Smooth muscle cell (in vitro differentiated cells): Measurements from ENCODE around the gene TACC3. TPM values are rescaled to one million over a fixed set of nuclear protein-coding genes. Genes with fewer than 3 reads are reported as not detected.
A peak's percentile ranks its signal among the peaks of the same experiment; 100 is the strongest.

Source experiments
- DNase-seq: peaks from one replicate; lab custom pipeline; 2025; ENCODE audit not compliant: unreplicated experiment; lab: John Stamatoyannopoulos, UW
- H2AFZ ChIP-seq: fragments of 200-600 bp; sonication (generic); 2 replicates; pipeline ENCODE4 v1.6.0; 2016; ENCODE audit warnings: antibody characterized with exemption, low read depth, mild to moderate bottlenecking
- H3F3A ChIP-seq: fragments of 200-600 bp; sonication (generic); 2 replicates; pipeline ENCODE4 v1.6.0; 2017; ENCODE audit warnings: antibody characterized with exemption, low read depth
- H3K27ac ChIP-seq: fragments of 200-600 bp; sonication (generic); 2 replicates; pipeline ENCODE4 v1.5.1; 2016; ENCODE audit warnings: low read depth, mild to moderate bottlenecking
- H3K27me3 ChIP-seq: fragments of 200-600 bp; sonication (generic); 2 replicates; pipeline ENCODE4 v1.6.1; 2016; ENCODE audit warnings: low read depth, mild to moderate bottlenecking
- H3K36me3 ChIP-seq: fragments of 200-600 bp; sonication (generic); 2 replicates; pipeline ENCODE4 v1.5.1; 2016; ENCODE audit warnings: low read depth
- H3K4me1 ChIP-seq: fragments of 200-600 bp; sonication (generic); 2 replicates; pipeline ENCODE4 v1.5.1; 2016; ENCODE audit warnings: low read depth
- H3K4me2 ChIP-seq: fragments of 200-600 bp; sonication (generic); 2 replicates; pipeline ENCODE4 v1.6.0; 2016; ENCODE audit warnings: mild to moderate bottlenecking
- H3K4me3 ChIP-seq: fragments of 200-600 bp; sonication (generic); 2 replicates; pipeline ENCODE4 v1.5.1; 2016; ENCODE audit warnings: mild to moderate bottlenecking
- H3K79me2 ChIP-seq: fragments of 200-600 bp; sonication (generic); 2 replicates; pipeline ENCODE4 v1.6.0; 2016; ENCODE audit warnings: low read depth, mild to moderate bottlenecking
- H3K9ac ChIP-seq: fragments of 200-600 bp; sonication (generic); 2 replicates; pipeline ENCODE4 v1.6.0; 2016; ENCODE audit warnings: low read depth
- H3K9me3 ChIP-seq: fragments of 200-600 bp; sonication (generic); replicated peaks from 2 replicates; pipeline ENCODE4 v1.5.1; 2016; ENCODE audit warnings: low read depth
- H4K20me1 ChIP-seq: fragments of 200-600 bp; sonication (generic); 2 replicates; pipeline ENCODE4 v1.6.0; 2016; ENCODE audit warnings: low read depth
- WGBS: methylation state at CpG from one replicate; pipeline ENCODE4 v1.1.7; 2016; ENCODE audit warnings: low lambda C conversion rate; 5-methylcytosine and 5-hydroxymethylcytosine counted together
- polyA plus RNA-seq: library from polyadenylated mRNA; unstranded; fragments of >200 nt; fragmentation: Nextera tagmentation; extraction: Ambion mirVana; gene quantifications from 2 replicates; pipeline ENCODE4 v1.2.1, GENCODE V29; 2016
- total RNA-seq: library from RNA; depleted of rRNA; stranded (reverse); fragments of >200 nt; gene quantifications from 2 replicates; pipeline ENCODE4 v1.2.3, GENCODE V29; 2014
- TF ChIP-seq, protein P1 (sequence below): fragments of 200-600 bp; sonication (generic); IDR thresholded peaks from 2 replicates; pipeline ENCODE4 v1.5.1; 2017; ENCODE audit warnings: borderline replicate concordance, mild to moderate bottlenecking, antibody characterized with exemption; ENCODE audit not compliant: insufficient read depth, poor library complexity, severe bottlenecking

TACC3 gene
- total and polyA plus RNA-seq, 2 experiments from 2014 or later: 12.5 to 19.4 TPM

DNA sequence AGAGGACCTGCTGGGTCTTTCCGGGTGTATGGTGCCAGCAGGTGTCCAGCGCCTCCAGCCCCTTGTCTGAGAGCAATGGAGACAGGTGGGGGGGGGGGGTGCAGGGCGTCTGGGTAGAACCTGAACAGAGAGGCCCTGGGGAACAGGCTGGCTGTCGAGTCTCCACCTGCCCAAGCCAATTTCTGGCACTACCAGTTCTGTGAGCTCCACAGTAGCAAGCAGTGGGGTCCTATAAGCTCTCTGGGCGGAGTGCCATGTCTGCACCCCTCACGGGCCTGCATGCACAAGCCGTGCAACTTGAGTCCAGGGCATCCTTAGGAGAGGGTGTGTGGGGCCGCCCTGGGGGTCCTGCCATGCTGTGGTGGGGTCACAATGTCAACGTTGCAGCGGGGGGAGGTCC lies 61.7 kb downstream of the TACC3 start:
- Histone ChIP-seq H2AFZ (no peak overlapping the region), H3K9me3 (no peaks in the 10 kb centered on the region), H3F3A (no peaks in the 10 kb centered on the region), H3K4me1 (peaks cover 10% of the 10 kb centered on the region), H4K20me1 (no peaks in the 10 kb centered on the region), H3K27ac (no peak overlapping the region), H3K27me3 (no peaks in the 10 kb centered on the region), H3K4me2 (no peak overlapping the region), H3K79me2 (no peaks in the 10 kb centered on the region), H3K9ac (no peak overlapping the region), H3K36me3 (no peaks in the 10 kb centered on the region), H3K4me3 (no peak overlapping the region)
- no peak for DNase-seq
- WGBS: 85% methylated on average over 9 of the region's 10 CpGs
- TF ChIP-seq, protein P1, sequence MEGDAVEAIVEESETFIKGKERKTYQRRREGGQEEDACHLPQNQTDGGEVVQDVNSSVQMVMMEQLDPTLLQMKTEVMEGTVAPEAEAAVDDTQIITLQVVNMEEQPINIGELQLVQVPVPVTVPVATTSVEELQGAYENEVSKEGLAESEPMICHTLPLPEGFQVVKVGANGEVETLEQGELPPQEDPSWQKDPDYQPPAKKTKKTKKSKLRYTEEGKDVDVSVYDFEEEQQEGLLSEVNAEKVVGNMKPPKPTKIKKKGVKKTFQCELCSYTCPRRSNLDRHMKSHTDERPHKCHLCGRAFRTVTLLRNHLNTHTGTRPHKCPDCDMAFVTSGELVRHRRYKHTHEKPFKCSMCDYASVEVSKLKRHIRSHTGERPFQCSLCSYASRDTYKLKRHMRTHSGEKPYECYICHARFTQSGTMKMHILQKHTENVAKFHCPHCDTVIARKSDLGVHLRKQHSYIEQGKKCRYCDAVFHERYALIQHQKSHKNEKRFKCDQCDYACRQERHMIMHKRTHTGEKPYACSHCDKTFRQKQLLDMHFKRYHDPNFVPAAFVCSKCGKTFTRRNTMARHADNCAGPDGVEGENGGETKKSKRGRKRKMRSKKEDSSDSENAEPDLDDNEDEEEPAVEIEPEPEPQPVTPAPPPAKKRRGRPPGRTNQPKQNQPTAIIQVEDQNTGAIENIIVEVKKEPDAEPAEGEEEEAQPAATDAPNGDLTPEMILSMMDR: no peak

DNA sequence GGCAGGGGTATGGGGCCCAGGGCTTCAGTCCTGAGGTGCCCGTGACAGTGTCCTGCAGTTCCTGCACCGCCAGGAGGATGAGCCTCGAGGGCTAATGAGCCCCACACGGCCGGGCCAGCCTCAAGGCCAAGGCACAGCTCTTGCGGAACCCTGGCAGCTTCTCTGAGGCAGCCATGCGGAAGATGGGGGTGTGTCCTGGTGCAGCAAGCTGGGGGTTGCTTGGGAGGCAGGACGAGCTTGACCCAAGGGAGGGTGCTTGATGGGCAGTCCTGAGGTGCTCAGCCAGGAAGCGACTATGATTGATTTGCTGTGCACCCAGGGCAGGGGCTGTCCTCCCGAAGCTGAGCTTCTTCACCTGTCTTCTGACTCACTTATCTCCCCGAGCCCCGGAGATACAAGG lies 62.6 kb downstream of the TACC3 start:
- Histone ChIP-seq H3K9me3 (no peaks in the 10 kb centered on the region), H3K36me3 (no peaks in the 10 kb centered on the region), H2AFZ (no peak overlapping the region), H3K27me3 (no peaks in the 10 kb centered on the region), H3F3A (no peaks in the 10 kb centered on the region), H3K9ac (no peak overlapping the region), H3K4me1 (peaks cover 4% of the 10 kb centered on the region), H4K20me1 (no peaks in the 10 kb centered on the region), H3K79me2 (no peaks in the 10 kb centered on the region), H3K27ac (no peak overlapping the region), H3K4me3 (no peak overlapping the region), H3K4me2 (no peak overlapping the region)
- DNase-seq: no peak
- 79% methylated on average over 12 of the region's 12 CpGs for WGBS
- TF ChIP-seq, protein P1: no peak

GRCh38 chr4:1784395-1784788 lies 63.1 kb downstream of the TACC3 start:
- H3K9ac ChIP-seq: no peak overlapping the region
- H3K27me3 ChIP-seq: no peaks in the 10 kb centered on the region
- WGBS: 93% methylated on average over 10 of the region's 10 CpGs
- H3K36me3 ChIP-seq: no peaks in the 10 kb centered on the region
- TF ChIP-seq, protein P1: no peak
- H3K4me1 ChIP-seq: peaks cover 4% of the 10 kb centered on the region
- no peaks in the 10 kb centered on the region for H3K79me2 ChIP-seq
- H3K27ac ChIP-seq: no peak overlapping the region
- no peaks in the 10 kb centered on the region for H3K9me3 ChIP-seq
- DNase-seq: no peak
- no peaks in the 10 kb centered on the region for H4K20me1 ChIP-seq
- no peak overlapping the region for H3K4me2 ChIP-seq
- H2AFZ ChIP-seq: no peak overlapping the region
- H3F3A ChIP-seq: no peaks in the 10 kb centered on the region
- H3K4me3 ChIP-seq: no peak overlapping the region

DNA sequence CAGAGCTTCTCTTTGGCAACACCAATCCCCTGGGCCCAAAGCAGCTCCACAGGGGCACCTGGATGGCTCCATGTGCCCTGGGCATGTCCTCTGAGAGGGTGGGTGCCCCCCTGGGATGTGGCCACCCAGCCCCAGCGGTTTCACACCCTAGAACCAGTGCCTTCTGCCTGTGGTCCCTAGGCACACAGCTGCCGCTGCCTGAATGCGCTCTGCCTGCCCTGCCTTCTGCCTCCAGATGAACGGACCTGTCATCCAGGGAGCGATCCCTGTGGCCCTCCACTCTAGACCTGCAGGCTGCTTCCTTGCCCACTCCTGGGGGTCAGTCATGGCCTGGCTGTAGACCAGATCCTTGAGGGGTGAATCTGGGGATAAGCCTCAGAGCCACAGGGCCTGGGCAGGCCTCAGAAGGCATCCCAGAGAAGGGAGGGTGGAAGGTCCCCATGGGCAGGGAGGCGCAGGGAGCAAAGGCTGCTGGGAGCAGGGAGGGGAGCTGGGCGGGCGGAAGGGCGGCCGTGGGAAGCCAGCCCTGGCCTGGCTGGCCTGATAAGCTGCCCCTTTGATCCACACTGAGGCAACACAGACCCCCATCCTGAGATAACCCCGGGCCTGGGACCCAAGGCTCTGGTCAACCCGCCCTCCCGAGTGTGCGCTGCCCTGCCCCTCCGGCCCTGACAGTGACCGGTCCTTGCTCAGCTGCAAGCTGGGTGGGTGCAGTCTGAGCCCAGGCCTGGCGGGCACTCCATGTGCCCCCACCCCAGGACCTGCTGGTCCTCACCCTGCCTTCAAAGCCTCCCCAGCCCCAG lies 63.7 kb downstream of the TACC3 start:
- Histone ChIP-seq H3K4me2 (no peak overlapping the region), H3K4me3 (no peak overlapping the region), H4K20me1 (no peaks in the 10 kb centered on the region), H3K27ac (no peak overlapping the region), H3K9me3 (no peaks in the 10 kb centered on the region), H3K79me2 (no peaks in the 10 kb centered on the region), H3K36me3 (no peaks in the 10 kb centered on the region), H3K27me3 (no peaks in the 10 kb centered on the region), H3K4me1 (peaks cover 4% of the 10 kb centered on the region), H3F3A (no peaks in the 10 kb centered on the region), H2AFZ (peak overlapping the region; percentile 49), H3K9ac (no peak overlapping the region)
- TF ChIP-seq, protein P1: no peak
- WGBS: 55% methylated on average over 14 of the region's 17 CpGs
- DNase-seq: no peak
